ENCODE data around the gene NLGN2. TPM values are rescaled to one million over a fixed set of nuclear protein-coding genes. Genes with fewer than 3 reads are reported as not detected.

NLGN2 gene
- total RNA-seq, 1 donor from 2014 or later, result 8.2 TPM

DNA sequence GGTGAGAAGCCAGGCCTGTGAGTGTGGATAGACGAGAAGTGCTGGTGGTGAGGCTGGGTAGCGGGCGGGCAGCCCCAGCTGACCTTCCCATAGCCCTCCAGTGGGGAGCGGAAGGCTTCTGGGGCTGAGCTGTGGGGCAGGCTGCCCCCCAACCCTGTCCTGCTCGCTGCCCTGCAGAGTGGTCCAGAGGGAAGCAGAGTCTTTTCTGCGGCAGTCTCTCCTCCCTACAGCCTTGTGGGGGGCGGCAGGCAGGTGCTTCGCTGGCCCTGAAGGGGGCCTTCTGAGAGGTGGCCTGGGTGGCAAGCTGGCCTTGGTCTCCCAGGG lies 3.7 kb downstream of the NLGN2 start:
- DNase-seq (ENCODE audit: low spot score in 2 of 2) (no peak), FAIRE-seq (no peak)

GRCh38 chr17:7413346-7413985 lies 5.8 kb downstream of the NLGN2 start:
- FAIRE-seq, result no peak
- no peak for DNase-seq (ENCODE audit: low spot score in 2 of 2)

- no peak for FAIRE-seq
- DNase-seq (ENCODE audit: low spot score in 2 of 2), result no peak
Measured at GRCh38 chr17:7414837-7415236, 7.2 kb downstream of the NLGN2 start.

DNA sequence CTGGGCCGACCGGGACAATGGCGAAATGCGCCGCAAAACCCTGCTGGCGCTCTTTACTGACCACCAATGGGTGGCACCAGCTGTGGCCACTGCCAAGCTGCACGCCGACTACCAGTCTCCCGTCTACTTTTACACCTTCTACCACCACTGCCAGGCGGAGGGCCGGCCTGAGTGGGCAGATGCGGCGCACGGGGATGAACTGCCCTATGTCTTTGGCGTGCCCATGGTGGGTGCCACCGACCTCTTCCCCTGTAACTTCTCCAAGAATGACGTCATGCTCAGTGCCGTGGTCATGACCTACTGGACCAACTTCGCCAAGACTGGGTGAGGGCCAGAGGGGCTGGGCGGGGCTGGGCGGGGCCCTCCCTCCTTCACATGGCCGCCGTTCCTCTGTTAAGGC lies 8.1 kb downstream of the NLGN2 start:
- no peak for DNase-seq (ENCODE audit: low spot score in 2 of 2)
- FAIRE-seq, result no peak

- FAIRE-seq, result no peak
- DNase-seq (ENCODE audit: low spot score in 2 of 2), result no peak
Measured at GRCh38 chr17:7416323-7416722, 8.7 kb downstream of the NLGN2 start.

DNA sequence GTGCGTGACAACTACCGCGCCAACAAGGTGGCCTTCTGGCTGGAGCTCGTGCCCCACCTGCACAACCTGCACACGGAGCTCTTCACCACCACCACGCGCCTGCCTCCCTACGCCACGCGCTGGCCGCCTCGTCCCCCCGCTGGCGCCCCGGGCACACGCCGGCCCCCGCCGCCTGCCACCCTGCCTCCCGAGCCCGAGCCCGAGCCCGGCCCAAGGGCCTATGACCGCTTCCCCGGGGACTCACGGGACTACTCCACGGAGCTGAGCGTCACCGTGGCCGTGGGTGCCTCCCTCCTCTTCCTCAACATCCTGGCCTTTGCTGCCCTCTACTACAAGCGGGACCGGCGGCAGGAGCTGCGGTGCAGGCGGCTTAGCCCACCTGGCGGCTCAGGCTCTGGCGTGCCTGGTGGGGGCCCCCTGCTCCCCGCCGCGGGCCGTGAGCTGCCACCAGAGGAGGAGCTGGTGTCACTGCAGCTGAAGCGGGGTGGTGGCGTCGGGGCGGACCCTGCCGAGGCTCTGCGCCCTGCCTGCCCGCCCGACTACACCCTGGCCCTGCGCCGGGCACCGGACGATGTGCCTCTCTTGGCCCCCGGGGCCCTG lies 9.5 kb downstream of the NLGN2 start:
- DNase-seq (ENCODE audit: low spot score in 2 of 2) (no peak), FAIRE-seq (no peak)

DNA sequence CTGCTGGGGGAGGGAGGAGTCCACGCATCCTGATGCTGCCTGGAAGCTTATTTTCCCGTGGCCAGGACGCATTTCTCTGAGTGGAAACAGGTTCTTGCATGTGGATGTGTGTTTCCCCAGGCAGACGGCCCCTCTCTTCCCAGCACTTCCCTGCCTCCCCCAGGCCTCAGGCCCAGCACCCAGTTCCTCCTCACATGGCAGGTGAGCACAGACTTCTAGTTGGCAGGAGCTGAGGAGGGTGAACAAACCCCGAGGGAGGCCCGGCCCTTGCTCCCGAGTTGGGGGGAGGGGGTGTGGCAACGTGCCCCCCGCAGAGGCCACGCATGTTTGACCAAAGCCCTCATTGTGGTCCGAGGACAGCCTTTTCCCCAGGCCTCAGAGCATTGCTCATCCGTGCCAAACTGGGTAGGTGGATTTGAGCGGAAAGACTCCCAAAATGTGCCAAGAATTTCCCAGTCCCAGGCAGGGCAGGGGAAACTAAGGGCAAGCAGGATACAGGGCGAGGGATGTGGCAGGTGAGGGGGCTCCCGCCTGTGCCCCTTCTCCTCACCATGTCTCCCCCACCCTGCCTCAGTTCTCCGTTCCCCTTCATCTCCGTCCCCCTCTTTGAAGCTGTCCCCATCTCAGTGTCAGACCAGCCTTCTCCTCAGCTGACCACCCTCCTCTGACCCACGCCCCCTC lies 11.0 kb downstream of the NLGN2 start:
- no peak for DNase-seq (ENCODE audit: low spot score in 2 of 2)
- no peak for FAIRE-seq

DNA sequence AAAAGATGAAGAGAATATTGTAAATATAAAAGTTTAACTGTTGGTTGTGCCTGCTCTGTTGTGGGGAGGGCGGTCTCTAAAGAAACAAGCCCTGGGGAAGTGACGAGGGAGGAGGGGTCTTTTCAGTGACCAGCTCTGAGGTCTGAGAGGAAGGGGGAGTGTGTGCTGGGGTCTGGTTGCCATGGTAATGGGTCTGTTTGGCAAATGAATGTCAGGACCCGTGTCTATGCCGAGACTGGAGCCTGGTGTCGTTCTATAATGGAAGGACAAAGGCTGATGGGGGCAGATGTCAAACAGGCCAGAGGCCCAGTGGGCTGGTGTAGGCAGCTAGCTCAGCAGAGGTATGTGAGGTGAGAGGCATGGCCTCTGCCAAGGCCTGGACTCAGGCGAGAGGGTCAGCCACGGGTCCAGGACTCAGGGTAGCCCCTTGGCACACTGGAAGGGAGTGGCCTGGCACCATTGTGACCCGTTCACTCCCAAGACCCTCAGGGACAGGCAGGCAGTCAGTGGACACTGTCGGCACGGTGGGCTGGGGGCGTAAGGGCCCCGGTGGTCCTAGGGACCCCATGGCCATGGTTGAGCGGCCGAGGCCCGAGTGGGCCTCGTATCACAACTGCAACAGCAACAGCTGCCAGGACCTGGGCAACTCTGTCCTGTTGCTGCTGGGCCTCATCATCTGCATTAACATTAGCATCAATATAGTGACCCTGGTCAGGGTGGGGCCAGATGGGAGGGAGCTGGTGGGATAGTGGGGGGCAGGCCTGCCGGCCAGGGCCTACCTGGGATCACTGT lies 12.4 kb downstream of the NLGN2 start, which contains the start of gene SPEM1:
TSS of gene SPEM1 (plus strand) at position 506 of the 792 bp plus-strand sequence. CDS start at position 567, 61 bp downstream.
- DNase-seq (ENCODE audit: low spot score in 2 of 2) (no peak), FAIRE-seq (no peak)

DNA sequence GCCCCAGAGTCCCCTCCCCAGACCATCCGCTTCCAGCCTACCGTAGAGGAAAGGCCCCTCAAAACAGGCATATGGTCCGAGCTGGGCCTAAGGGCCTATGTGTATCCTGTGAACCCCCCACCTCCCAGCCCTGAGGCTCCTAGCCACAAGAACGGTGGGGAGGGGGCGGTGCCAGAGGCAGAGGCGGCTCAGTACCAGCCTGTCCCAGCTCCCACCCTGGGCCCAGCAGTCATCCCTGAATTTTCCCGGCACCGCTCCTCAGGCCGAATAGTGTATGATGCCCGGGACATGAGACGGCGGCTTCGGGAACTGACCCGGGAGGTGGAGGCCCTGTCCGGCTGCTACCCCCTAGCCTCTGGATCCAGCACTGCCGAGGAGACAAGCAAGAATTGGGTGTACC lies 13.5 kb downstream of the NLGN2 start:
- DNase-seq (ENCODE audit: low spot score in 2 of 2) (no peak), FAIRE-seq (no peak)

DNA sequence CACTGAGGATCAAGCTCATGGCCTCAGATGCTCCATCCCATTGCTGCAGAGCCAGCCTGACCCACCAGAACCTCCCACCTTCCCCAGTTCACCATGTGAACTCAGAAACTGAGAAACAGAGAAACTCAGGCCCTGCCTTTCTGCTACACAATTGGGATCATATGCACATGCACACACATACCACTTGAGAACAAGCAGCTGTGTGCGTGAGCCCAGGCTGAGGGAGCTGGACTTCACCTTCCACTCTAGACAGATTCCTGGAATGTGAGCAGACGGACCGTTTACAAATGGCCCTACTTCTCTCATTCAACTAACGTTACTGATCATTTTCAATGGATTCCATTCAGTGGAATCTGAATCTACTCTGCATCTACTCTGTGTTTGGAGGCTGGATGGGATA lies 16.0 kb downstream of the NLGN2 start:
- no peak for FAIRE-seq
- DNase-seq (ENCODE audit: low spot score in 2 of 2), result no peak

GRCh38 chr17:7425316-7425715 lies 17.7 kb downstream of the NLGN2 start, which contains the start of gene SPEM2:
Gene SPEM2, plus strand, starts transcription at chr17:7425616. Its CDS starts 73 bp downstream, at chr17:7425689.
- FAIRE-seq (no peak), DNase-seq (ENCODE audit: low spot score in 2 of 2) (no peak)

DNA sequence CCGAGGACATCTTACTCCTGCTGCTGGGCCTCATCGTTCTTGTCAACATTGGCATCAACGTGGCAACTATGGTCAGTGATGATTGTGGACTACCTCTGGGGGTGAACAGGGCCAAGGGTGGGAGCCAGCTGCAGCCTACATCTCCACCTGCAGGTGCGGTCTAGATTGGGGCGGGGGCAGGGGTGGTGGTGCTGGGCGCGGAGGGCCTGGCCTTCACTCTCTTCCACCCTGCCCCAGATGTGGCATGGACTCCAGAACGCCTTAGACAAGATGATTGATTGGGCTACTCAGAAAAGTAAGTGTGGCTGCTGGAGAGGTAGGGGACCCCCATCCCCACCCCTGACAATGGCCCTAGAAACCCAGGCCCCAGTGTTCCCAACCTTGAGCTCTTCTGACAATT lies 18.1 kb downstream of the NLGN2 start:
- DNase-seq (ENCODE audit: low spot score in 2 of 2) (no peak), FAIRE-seq (no peak)

DNA sequence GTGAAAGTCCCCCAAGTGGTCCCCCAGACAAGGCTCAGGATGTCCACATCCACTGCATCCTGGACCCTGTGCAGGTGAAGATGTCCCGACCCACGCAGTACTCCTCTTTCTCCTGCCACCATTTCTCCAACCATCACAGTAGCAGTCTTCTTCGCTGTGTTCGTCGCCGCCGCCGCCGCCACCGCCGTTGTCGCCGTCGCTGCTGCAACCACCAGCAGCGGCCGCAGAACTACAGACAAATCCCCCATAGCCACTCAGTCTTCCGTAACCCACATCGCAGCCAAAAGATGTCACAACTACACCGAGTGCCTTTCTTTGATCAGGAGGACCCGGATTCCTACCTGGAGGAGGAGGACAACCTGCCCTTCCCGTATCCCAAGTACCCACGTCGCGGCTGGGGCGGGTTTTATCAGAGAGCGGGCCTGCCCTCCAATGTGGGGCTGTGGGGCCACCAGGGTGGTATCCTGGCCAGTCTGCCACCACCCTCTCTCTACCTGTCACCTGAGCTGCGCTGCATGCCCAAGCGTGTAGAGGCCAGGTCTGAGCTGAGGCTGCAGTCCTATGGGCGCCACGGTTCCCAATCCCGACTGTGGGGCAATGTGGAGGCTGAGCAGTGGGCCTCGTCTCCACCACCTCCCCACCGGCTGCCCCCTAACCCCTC lies 18.7 kb downstream of the NLGN2 start:
- DNase-seq (ENCODE audit: low spot score in 2 of 2) (no peak), FAIRE-seq (no peak)

GRCh38 chr17:7426896-7427489 lies 19.3 kb downstream of the NLGN2 start:
- no peak for FAIRE-seq

GRCh38 chr17:7427549-7427948 lies 19.9 kb downstream of the NLGN2 start:
- FAIRE-seq, result no peak

More at GRCh38 chr17:7426896-7427489, 19.3 kb downstream of the NLGN2 start:
- DNase-seq (ENCODE audit: low spot score in 2 of 2), result no peak

DNA sequence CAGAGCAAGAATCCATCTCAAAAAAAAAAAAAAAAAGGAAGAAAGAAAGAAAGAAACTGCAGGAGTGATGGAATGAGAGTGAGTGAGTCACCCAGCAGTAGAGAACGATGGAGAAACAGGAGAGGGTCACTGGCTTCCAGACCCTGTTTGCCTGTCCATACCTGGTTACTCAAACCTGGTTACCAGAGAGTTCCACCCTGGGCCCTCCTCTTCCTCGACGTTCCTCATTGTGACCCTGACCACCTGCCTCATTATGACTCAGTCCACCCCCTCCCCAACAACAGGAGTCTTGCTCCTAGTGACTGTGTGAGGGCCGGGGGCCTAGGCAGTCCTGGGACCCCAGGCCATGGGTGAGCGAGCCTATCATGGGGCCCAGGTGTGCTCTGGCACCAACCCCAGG lies 20.9 kb downstream of the NLGN2 start, which contains the start of gene SPEM3:
TSS of gene SPEM3 (plus strand) at position 301 of the 400 bp plus-strand sequence. CDS start at position 347, 46 bp downstream.
- no peak for DNase-seq (ENCODE audit: low spot score in 2 of 2)
- no peak for FAIRE-seq

More at GRCh38 chr17:7427549-7427948, 19.9 kb downstream of the NLGN2 start:
- DNase-seq (ENCODE audit: low spot score in 2 of 2), result no peak

GRCh38 chr17:7429722-7430121 lies 22.1 kb downstream of the NLGN2 start:
- no peak for DNase-seq (ENCODE audit: low spot score in 2 of 2)
- FAIRE-seq, result no peak

DNA sequence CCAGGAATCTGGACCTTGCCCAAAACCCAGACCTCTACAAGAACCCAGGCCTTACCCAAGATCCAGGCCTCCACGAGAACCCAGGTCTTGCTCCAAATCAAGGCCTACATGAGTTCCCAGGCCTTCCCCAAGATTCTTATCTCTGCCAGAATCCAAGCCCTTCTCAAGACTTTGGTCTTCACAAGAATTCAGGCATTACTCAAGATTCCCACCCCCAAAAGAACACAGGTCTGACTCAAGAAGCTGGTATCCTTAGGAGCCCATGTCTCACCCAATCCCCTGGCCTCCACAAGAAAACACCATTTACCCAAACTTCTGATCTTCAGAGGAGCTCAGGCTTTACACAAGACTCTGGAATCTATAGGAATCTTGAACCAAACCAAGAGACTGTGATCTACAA lies 23.6 kb downstream of the NLGN2 start:
- FAIRE-seq, result no peak
- no peak for DNase-seq (ENCODE audit: low spot score in 2 of 2)

DNA sequence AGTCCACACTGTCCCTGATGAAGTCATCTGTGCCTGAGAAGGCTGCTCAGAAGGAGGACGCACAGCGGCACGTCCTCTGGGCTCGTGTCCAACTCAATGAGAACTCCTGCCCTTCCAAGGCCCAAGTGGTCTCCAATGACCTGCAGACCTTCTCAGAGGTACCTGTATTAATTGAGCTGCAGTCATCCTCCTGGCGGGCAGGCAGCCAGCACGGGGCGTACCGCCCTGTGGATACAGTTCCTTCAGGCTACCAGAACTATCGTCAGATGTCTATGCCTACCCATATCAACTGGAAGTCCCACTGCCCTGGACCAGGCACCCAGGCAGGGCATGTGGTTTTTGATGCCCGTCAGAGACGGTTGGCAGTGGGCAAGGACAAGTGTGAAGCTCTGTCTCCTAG lies 24.7 kb downstream of the NLGN2 start:
- DNase-seq (ENCODE audit: low spot score in 2 of 2) (no peak), FAIRE-seq (no peak)
